Common myeloid progenitor, CD34-positive (primary cell): Measurements from ENCODE around the gene STRN4.
"Not testable (repeated sequence)": the region's sequence is repeated elsewhere in the genome, so short reads cannot be mapped to it uniquely, and the experiment has no call there.

ENCODE experiments used
- CTCF ChIA-PET: fragments of 350-600 bp; sonication (Branson Sonifier 250); formaldehyde crosslinking; loops from one replicate; lab custom pipeline; 2021; ENCODE audit warnings: antibody characterized with exemption; lab: Charles Lee
- POLR2A ChIA-PET: fragments of 350-600 bp; sonication (Branson Sonifier 250); formaldehyde crosslinking; loops from one replicate; lab custom pipeline; 2021; ENCODE audit warnings: antibody characterized with exemption; lab: Charles Lee
- DNase-seq, 3 donors: peaks; one replicate each; pipeline versions ENCODE4 v3.0.0 to v3.0.0-alpha.2; 2013
- H3K27ac ChIP-seq, 2 experiments: 1 replicate in 1 of 2; 2 replicates in 1 of 2; pipeline ENCODE4 v1.7.0; 2013; ENCODE audit warnings: inconsistent platforms in 2 of 2, low read length in 2 of 2, mild to moderate bottlenecking in 2 of 2, low read depth in 1 of 2, moderate library complexity in 1 of 2; ENCODE audit not compliant: severe bottlenecking in 2 of 2, insufficient read depth in 1 of 2, poor library complexity in 1 of 2
- H3K27me3 ChIP-seq, 5 experiments: replicated peaks in 2 of 5; 1 replicate in 3 of 5; 2 replicates in 2 of 5; pipeline versions ENCODE4 v1.6.1 to v1.7.0; 2013; ENCODE audit warnings: low read length in 4 of 5, mild to moderate bottlenecking in 2 of 5, moderate library complexity in 2 of 5, inconsistent platforms in 1 of 5; ENCODE audit not compliant: insufficient read depth in 5 of 5, control insufficient read depth in 4 of 5
- H3K36me3 ChIP-seq, 4 experiments: 1 replicate in 2 of 4; 2 replicates in 2 of 4; pipeline versions ENCODE4 v1.6.1 to v1.7.0; 2013; ENCODE audit warnings: low read length in 3 of 4, control low read depth in 1 of 4, mild to moderate bottlenecking in 1 of 4; ENCODE audit not compliant: control insufficient read depth in 4 of 4, insufficient read depth in 4 of 4
- H3K4me1 ChIP-seq, 4 experiments: 1 replicate in 3 of 4; 2 replicates in 1 of 4; pipeline versions ENCODE4 v1.6.1 to v1.7.1; 2013; ENCODE audit warnings: low read length in 3 of 4, mild to moderate bottlenecking in 3 of 4, control low read depth in 1 of 4, inconsistent platforms in 1 of 4, moderate library complexity in 1 of 4; ENCODE audit not compliant: control insufficient read depth in 4 of 4, insufficient read depth in 4 of 4; ENCODE audit errors: control extremely low read depth in 1 of 4
- H3K4me3 ChIP-seq, 7 experiments: 1 replicate in 4 of 7; 2 replicates in 3 of 7; pipeline versions ENCODE4 v1.5.1 to v1.7.0; 2013; ENCODE audit warnings: mild to moderate bottlenecking in 7 of 7, low read length in 6 of 7, moderate library complexity in 6 of 7, inconsistent platforms in 2 of 7, low read depth in 2 of 7, control low read depth in 1 of 7; ENCODE audit not compliant: insufficient read depth in 4 of 7, control insufficient read depth in 1 of 7; ENCODE audit errors: extremely low read depth in 1 of 7
- H3K9me3 ChIP-seq, 5 experiments: 1 replicate in 4 of 5; 2 replicates in 1 of 5; pipeline versions ENCODE4 v1.6.1 to v1.7.1; 2013; ENCODE audit warnings: low read length in 4 of 5, mild to moderate bottlenecking in 2 of 5, inconsistent platforms in 1 of 5, low read depth in 1 of 5, moderate library complexity in 1 of 5; ENCODE audit not compliant: control insufficient read depth in 4 of 5, insufficient read depth in 2 of 5; ENCODE audit errors: control extremely low read depth in 1 of 5
- WGBS: methylation state at CpG from one replicate; pipeline ENCODE4 v1.1.5; 2013; ENCODE audit not compliant: insufficient coverage; 5-methylcytosine and 5-hydroxymethylcytosine counted together

Gene STRN4

DNA sequence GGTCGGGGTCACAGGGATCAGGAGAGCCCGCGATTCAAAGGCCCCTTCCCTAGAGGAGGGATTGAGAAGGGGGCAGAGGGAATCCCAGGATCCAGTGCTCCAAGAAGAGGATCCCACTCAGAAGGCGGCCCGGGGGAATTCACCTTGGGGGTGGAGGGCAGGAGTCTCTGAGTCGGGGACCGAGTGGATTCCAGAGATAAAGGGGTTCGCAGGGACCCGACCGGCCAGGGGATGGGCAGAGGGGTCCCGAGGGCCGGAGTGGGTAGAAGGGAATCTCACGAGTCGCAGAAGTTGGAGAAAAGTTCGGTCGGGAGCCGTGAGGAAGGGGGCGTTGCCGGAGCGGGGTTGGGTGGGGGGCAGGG is 29.6 kb downstream of the STRN4 start:
- H3K4me1 ChIP-seq: peaks cover 17 to 76% (median 63%) of the 10 kb centered on the region in 4 experiments
- DNase-seq: no peak
- H3K36me3 ChIP-seq: peaks cover 2 to 33% (median 17%) of the 10 kb centered on the region in 4 experiments
- ChIA-PET CTCF (interaction anchor here (5.1 to 16.2 kb wide), 2 partner anchors 12 to 13 kb away, joined by 37 to 356 read pairs; no protein-coding TSS in a partner anchor), POLR2A (interaction anchor here (0.8 to 1.7 kb wide), 2 partner anchors 10 to 15 kb away, joined by 3 to 4 read pairs; no protein-coding TSS in a partner anchor)
- H3K27me3 ChIP-seq: no peaks in the 10 kb centered on the region
- H3K9me3 ChIP-seq: no peaks in the 10 kb centered on the region
- H3K4me3 ChIP-seq: peak overlapping the region; percentile 67 to 96 (median 84)
- peak overlapping the region; percentile 64 to 89 for H3K27ac ChIP-seq
- under 1% methylated on average over 17 of the region's 20 CpGs for WGBS

DNA sequence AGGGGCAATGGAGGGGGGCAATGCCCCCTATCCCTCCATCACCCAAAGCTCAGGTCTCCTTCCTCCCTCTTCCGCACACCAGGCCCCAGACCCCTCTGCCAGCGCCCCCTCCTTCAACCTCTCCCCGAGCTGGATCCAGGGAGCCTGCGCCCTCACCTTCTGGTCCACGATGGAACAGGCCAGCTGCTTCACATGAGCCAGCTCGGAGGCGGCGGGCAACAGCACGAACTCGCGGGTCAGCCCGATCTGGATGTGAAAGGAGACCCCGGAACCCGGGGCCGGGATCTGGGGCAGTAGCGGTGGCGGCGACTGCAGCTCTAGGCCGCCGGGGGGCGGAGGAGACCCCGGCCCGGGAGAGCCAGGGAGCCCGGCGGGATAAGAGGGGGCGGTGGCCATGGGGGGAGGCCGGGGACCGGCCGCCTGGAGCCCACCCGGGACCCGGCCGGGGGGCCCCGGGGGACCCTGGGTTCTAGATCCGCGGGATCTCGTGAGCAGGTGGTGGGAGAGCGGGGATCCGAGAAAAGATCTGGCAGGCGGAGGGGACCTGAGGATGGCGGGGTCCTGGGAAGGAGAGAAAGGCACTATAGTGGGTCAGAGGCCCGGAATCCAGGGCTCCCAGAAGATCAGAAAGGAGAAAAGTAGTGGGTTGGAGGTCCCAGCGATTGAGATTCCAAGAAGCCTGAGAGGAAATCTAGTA is 30.1 kb downstream of the STRN4 start:
- ChIA-PET POLR2A (interaction anchor here (0.6 to 2.8 kb wide), 4 partner anchors 10 to 510 kb away, joined by 3 to 15 read pairs (median 4); no protein-coding TSS in a partner anchor), CTCF (interaction anchor here (5.1 to 16.2 kb wide), 2 partner anchors 12 to 14 kb away, joined by 37 to 356 read pairs; no protein-coding TSS in a partner anchor)
- H3K4me1 ChIP-seq: peaks cover 17 to 71% (median 61%) of the 10 kb centered on the region in 4 experiments
- peak overlapping the region; percentile 64 to 89 for H3K27ac ChIP-seq
- WGBS: 0% methylated on average over 29 of the region's 42 CpGs
- H3K36me3 ChIP-seq: peaks cover 2 to 28% (median 14%) of the 10 kb centered on the region in 4 experiments
- no peak for DNase-seq
- no peaks in the 10 kb centered on the region for H3K27me3 ChIP-seq
- peak overlapping the region; percentile 67 to 96 (median 84) for H3K4me3 ChIP-seq
- no peaks in the 10 kb centered on the region for H3K9me3 ChIP-seq

DNA sequence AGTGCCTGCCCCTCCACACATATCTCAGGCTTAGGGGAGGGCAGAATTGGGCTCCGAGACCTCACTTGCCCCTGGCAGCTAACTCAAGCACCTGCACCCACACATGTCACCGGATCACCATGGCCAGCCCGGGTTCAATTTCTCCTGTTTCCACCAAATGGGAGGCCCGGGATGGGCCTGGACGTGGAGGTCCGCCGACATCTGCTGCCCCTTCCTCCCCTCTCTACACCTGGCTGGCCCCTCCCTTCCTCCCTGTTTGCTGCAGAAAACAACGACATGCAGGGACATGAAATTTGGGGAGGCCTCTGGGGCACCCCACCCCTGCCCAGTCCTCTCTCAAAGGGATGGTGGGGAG is 30.7 kb downstream of the STRN4 start:
- ChIA-PET CTCF (interaction anchor here (0.6 to 16.2 kb wide), 4 partner anchors 11 to 186 kb away, joined by 3 to 356 read pairs (median 21); no protein-coding TSS in a partner anchor), POLR2A (interaction anchor here (0.6 to 2.8 kb wide), 4 partner anchors 9 to 510 kb away, joined by 3 to 15 read pairs (median 4); no protein-coding TSS in a partner anchor)
- H3K4me1 ChIP-seq: peaks cover 17 to 67% (median 59%) of the 10 kb centered on the region in 4 experiments
- peaks cover 0 to 23% (median 13%) of the 10 kb centered on the region in 4 experiments for H3K36me3 ChIP-seq
- 60% methylated on average over 1 of the region's 8 CpGs for WGBS
- peak overlapping the region; percentile 67 to 96 (median 84) for H3K4me3 ChIP-seq
- no peaks in the 10 kb centered on the region for H3K27me3 ChIP-seq
- no peak for DNase-seq
- no peaks in the 10 kb centered on the region for H3K9me3 ChIP-seq
- H3K27ac ChIP-seq: peak overlapping the region in 1 of 2 experiments; percentile 89

DNA sequence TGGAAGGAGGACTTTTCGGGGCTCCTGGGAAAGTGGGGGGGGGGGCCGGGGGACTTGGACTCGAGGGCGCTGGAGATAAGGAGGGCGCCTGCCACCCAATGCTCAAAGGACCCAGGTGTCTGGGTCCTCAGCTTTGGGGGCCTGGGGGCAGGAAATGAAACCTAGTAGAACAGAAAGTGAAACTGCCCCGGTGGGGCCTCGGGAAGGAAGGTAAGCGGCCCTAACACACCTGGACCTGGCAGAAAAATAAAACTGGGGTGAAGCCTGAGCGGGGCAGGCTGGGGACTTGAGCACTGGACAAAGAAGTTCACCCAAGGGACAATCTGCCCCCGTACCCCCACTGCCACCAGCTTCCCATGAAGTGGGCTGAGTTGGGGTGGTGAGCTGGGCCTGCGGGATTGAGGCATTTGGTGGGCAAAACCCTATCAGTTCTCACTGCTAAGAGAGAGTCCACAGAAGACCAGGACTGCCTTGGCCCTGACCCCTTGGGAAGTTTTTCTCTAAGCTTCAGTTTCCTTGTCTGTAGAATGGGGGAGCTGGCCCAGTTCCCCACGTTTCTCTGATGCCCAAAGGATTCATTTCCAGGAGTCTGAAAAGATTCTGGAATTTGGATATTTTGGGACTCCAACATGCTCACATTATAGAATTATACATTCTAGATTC is 31.7 kb downstream of the STRN4 start:
- WGBS: 0% methylated on average over 8 of the region's 12 CpGs
- Histone ChIP-seq H3K4me1 (peaks cover 17 to 57% (median 50%) of the 10 kb centered on the region in 4 experiments), H3K9me3 (no peaks in the 10 kb centered on the region), H3K4me3 (peak overlapping the region; percentile 36 to 96 (median 83)), H3K27me3 (no peaks in the 10 kb centered on the region), H3K36me3 (peaks cover 0 to 16% (median 9%) of the 10 kb centered on the region in 4 experiments), H3K27ac (peak overlapping the region; percentile 64 to 89)
- CTCF ChIA-PET: interaction anchor here (0.6 to 16.2 kb wide), 4 partner anchors 10 to 185 kb away, joined by 3 to 356 read pairs (median 21); no protein-coding TSS in a partner anchor
- POLR2A ChIA-PET: interaction anchor here (0.6 to 2.8 kb wide), 4 partner anchors 8 to 159 kb away, joined by 3 to 15 read pairs (median 5); no protein-coding TSS in a partner anchor
- DNase-seq: no peak

DNA sequence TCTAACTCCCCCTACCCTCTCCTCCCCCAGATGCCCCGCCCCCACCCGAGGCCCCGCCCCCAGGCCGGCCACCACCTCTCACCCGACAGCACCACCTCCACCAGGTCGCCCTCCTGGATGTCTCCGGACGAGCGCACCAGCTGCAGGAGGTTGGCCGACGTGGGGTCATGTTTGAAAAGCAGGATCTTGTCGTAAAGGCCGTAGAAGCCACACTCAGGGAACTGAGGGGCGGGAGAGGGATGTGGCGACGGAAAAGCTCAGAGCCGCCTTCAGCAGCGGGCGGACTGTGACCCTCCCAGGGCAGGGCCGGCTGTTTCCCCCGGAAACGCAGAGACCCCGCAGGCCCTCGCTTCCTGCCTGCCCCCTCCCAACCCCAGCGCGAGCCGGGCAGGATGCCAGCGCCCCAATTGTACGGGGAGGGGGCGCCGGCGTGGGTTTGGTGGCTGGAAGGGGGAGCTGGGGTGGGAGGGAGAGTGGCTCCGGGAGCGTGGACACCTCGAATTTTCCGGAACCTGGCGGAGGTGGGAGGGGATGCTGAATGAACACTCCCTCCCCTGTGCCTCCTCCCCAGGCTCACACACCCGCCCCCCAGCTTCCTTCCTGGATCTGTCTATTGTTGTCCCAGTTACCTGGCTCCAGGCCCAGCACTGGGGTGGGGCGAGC is 32.3 kb downstream of the STRN4 start:
- H3K4me1 ChIP-seq: peaks cover 17 to 51% (median 44%) of the 10 kb centered on the region in 4 experiments
- WGBS: 0% methylated on average over 8 of the region's 39 CpGs
- peak overlapping the region in 1 of 2 experiments; percentile 89 for H3K27ac ChIP-seq
- H3K9me3 ChIP-seq: no peaks in the 10 kb centered on the region
- no peaks in the 10 kb centered on the region for H3K27me3 ChIP-seq
- peaks cover 0 to 14% (median 9%) of the 10 kb centered on the region in 4 experiments for H3K36me3 ChIP-seq
- POLR2A ChIA-PET: interaction anchor here (1.2 to 2.8 kb wide), 3 partner anchors 9 to 17 kb away, joined by 5 to 15 read pairs (median 5); no protein-coding TSS in a partner anchor
- CTCF ChIA-PET: interaction anchor here (0.5 to 16.2 kb wide), 5 partner anchors 9 to 185 kb away, joined by 3 to 356 read pairs (median 5); no protein-coding TSS in a partner anchor
- peak overlapping the region in 6 of 7 experiments; percentile 36 to 96 (median 86) for H3K4me3 ChIP-seq
- peak; percentile 94 to 99 (median 98) for DNase-seq

DNA sequence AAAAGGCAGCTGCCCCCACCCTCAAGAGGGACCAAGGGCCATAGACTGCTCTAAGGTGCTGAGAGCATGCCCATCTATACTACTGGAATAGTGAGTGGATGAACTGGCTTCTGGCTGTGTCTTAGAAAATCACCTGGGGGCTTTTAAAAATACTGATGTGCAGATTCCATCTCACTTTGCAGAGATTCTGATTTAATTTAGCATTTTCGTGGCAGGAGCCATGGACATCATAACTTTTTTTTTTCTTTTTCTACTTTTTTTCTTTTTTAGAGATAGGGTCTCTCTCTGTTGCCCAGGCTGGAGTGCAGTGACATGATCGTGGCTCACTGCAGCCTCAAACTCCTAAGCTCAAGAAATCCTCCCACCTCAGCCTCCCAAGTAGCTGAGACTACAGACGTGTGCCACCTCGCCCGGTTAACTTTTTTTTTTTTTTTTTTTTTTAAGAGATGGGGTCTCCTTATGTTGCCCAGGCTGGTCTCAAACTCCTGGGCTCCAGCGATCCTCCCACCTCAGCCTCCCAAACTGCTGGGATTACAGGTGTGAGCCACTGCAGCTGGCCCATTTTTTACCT is 33.4 kb downstream of the STRN4 start:
- H3K4me3 ChIP-seq, H3K27me3 ChIP-seq, DNase-seq, H3K27ac ChIP-seq, H3K9me3 ChIP-seq: not testable (repeated sequence)
- Histone ChIP-seq H3K36me3 (peaks cover 0 to 22% (median 8%) of the 10 kb centered on the region in 4 experiments), H3K4me1 (peaks cover 11 to 40% (median 33%) of the 10 kb centered on the region in 4 experiments)
- ChIA-PET POLR2A (interaction anchor here (0.9 kb wide), 1 partner anchor 10 kb away, joined by 4 read pairs; no protein-coding TSS in a partner anchor), CTCF (interaction anchor here (5.1 to 16.2 kb wide), 2 partner anchors 8 to 17 kb away, joined by 37 to 356 read pairs; no protein-coding TSS in a partner anchor)
- 86% methylated on average over 2 of the region's 6 CpGs for WGBS
